T-cell (primary cell): ENCODE results near the gene PAFAH1B2. TPM values are rescaled to one million over a fixed set of nuclear protein-coding genes. Genes with fewer than 3 reads are reported as not detected.

Experiments
- ATAC-seq, 4 experiments: fragments of 200-7000 bp in 3 of 4; fragments of 150-1000 bp in 1 of 4; cut with Tn5 transposase; replicated peaks in 1 of 4; 1 replicate in 3 of 4; 2 replicates in 1 of 4; pipeline ENCODE4 v1.10.0; 2021; ENCODE audit warnings: moderate library complexity in 3 of 4, mild to moderate bottlenecking in 2 of 4, moderate number of reproducible peaks in 1 of 4
- CTCF ChIA-PET, 2 donors: fragments of 300-600 bp; sonication (Branson Sonifier 250); formaldehyde crosslinking; loops; one replicate each; lab custom pipeline; 2022; ENCODE audit warnings: antibody characterized with exemption in 2 of 2; lab: Charles Lee
- POLR2A ChIA-PET, 2 donors: fragments of 300-600 bp; sonication (Branson Sonifier 250); formaldehyde crosslinking; loops; one replicate each; lab custom pipeline; 2022; ENCODE audit warnings: antibody characterized with exemption in 2 of 2; lab: Charles Lee
- DNase-seq, 35 experiments: peaks; one replicate each; pipeline versions ENCODE4 v3.0.0 to v3.0.0-alpha.2; 2013 to 2023
- H3K27ac ChIP-seq: one replicate; pipeline ENCODE4 v1.5.1; 2013; ENCODE audit warnings: low read length
- H3K27me3 ChIP-seq, 2 experiments: replicated peaks in 1 of 2; 1 replicate in 1 of 2; 2 replicates in 1 of 2; pipeline versions ENCODE4 v1.6.1 to v1.7.0; 2013; ENCODE audit warnings: low read length in 1 of 2, mixed read lengths in 1 of 2; ENCODE audit not compliant: control insufficient read depth in 2 of 2, insufficient read depth in 2 of 2; ENCODE audit errors: extremely low read depth in 1 of 2
- H3K36me3 ChIP-seq, 2 donors: 1 replicate in 1 of 2; 2 replicates in 1 of 2; pipeline versions ENCODE4 v1.6.1 to v1.7.0; 2013; ENCODE audit warnings: low read length in 1 of 2; ENCODE audit not compliant: control insufficient read depth in 2 of 2, insufficient read depth in 1 of 2; ENCODE audit errors: extremely low read depth in 1 of 2
- H3K4me1 ChIP-seq, 2 experiments: 1 replicate in 1 of 2; 2 replicates in 1 of 2; pipeline versions ENCODE4 v1.6.1 to v1.7.0; 2013; ENCODE audit warnings: low read length in 2 of 2, mixed read lengths in 1 of 2; ENCODE audit not compliant: insufficient read depth in 2 of 2, control insufficient read depth in 1 of 2; ENCODE audit errors: extremely low read depth in 1 of 2
- H3K4me3 ChIP-seq, 2 donors: 1 replicate in 1 of 2; 2 replicates in 1 of 2; pipeline versions ENCODE4 v1.5.1 to v1.7.0; 2013; ENCODE audit warnings: mild to moderate bottlenecking in 2 of 2, low read length in 1 of 2, moderate library complexity in 1 of 2; ENCODE audit not compliant: control insufficient read depth in 1 of 2; ENCODE audit errors: extremely low read depth in 1 of 2
- H3K9me3 ChIP-seq: 2 replicates; pipeline ENCODE4 v1.7.0; 2013
- H3K27ac Mint-ChIP-seq, 2 donors: one replicate each; pipeline ENCODE4 v1.8.0; 2020 to 2021; ENCODE audit warnings: mild to moderate bottlenecking in 2 of 2, mixed read lengths in 2 of 2
- H3K27me3 Mint-ChIP-seq, 2 donors: one replicate each; pipeline ENCODE4 v1.8.0; 2021 to 2022; ENCODE audit warnings: mixed read lengths in 2 of 2
- H3K36me3 Mint-ChIP-seq: one replicate; pipeline ENCODE4 v1.8.0; 2021; ENCODE audit warnings: mixed read lengths
- H3K4me1 Mint-ChIP-seq, 3 donors: one replicate each; pipeline ENCODE4 v1.8.0; 2020 to 2022; ENCODE audit warnings: mixed read lengths in 3 of 3, mild to moderate bottlenecking in 1 of 3
- H3K4me3 Mint-ChIP-seq, 3 donors: one replicate each; pipeline ENCODE4 v1.8.0; 2020 to 2022; ENCODE audit warnings: mild to moderate bottlenecking in 3 of 3, mixed read lengths in 3 of 3, moderate library complexity in 3 of 3
- H3K9me3 Mint-ChIP-seq, 3 donors: one replicate each; pipeline ENCODE4 v1.8.0; 2020 to 2022; ENCODE audit warnings: mixed read lengths in 3 of 3
- WGBS: methylation state at CpG from one replicate; pipeline ENCODE4 v1.1.5; 2013; ENCODE audit warnings: missing lambda C conversion rate; ENCODE audit not compliant: insufficient coverage; 5-methylcytosine and 5-hydroxymethylcytosine counted together
- total RNA-seq, 35 experiments: library from RNA in 6 of 35; stranded (reverse) in 6 of 35; fragments of 120-200 nt in 1 of 35; gene quantifications; one replicate each; pipeline versions ENCODE4 v1.2.1 to v1.2.4 and lab custom pipeline; 2013 to 2026

Gene PAFAH1B2
- total RNA-seq, 5 donors from 2014 or later (not counting 1 experiment from before 2014, with no cell fraction given): 44.1 to 55.9 (median 55.6) TPM

DNA sequence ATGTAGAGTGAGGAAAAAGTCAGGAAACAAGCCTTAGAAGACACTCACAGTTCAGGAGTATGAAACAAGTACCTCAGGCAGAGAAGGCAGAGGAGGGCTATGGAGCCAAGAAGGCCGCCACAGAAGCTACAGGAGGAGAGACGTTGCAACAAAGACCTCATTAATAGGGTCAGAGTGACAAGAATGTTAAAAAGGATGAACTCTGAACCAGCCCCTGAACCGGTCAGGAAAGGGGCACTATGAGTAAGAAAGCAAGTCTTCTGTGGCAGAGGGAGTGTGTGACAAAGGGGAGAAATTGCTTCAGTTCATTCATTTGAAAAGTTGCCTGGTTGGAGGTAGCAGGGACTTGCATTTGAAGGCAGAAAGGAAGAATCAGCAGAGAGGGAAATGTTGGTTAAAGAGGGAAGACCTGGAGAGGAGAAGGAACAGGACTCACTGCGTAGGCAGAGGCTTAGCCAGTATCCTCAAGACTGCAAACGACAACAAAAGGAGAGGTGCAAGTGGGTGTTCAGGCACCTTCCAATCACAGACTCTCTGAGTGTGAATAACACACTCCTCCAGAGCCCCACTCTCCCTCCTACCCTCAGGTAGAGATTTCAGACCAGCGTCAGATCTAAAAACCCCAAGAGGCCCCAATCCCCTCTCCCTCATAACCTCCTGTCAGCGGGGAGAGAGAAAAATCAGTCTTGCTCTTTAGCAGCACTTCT is 70.5 kb downstream of the PAFAH1B2 start:
- ATAC-seq (no peak), DNase-seq (no peak)
- no peak overlapping the region for H3K27ac ChIP-seq
- H3K9me3 ChIP-seq: no peaks in the 10 kb centered on the region
- H3K4me1 ChIP-seq: no peaks in the 10 kb centered on the region
- POLR2A ChIA-PET: interaction anchor here in 1 of 2 donors (0.6 kb wide), 1 partner anchor 1365 kb away, joined by 4 read pairs; no protein-coding TSS in a partner anchor
- Mint-ChIP-seq H3K36me3 (peaks cover 58% of the 10 kb centered on the region), H3K4me3 (no peak overlapping the region), H3K4me1 (peaks cover 3 to 18% (median 5%) of the 10 kb centered on the region in 3 donors), H3K27me3 (no peaks in the 10 kb centered on the region), H3K9me3 (no peaks in the 10 kb centered on the region), H3K27ac (peak overlapping the region in 1 of 2 donors; percentile 36)
- no peaks in the 10 kb centered on the region for H3K27me3 ChIP-seq
- peaks cover 22 to 76% of the 10 kb centered on the region in 2 donors for H3K36me3 ChIP-seq
- CTCF ChIA-PET: interaction anchor here in 1 of 2 donors (0.5 kb wide), 1 partner anchor 54 kb away, joined by 3 read pairs; no protein-coding TSS in a partner anchor
- no peak overlapping the region for H3K4me3 ChIP-seq
- WGBS: 89% methylated on average over 3 of the region's 7 CpGs

DNA sequence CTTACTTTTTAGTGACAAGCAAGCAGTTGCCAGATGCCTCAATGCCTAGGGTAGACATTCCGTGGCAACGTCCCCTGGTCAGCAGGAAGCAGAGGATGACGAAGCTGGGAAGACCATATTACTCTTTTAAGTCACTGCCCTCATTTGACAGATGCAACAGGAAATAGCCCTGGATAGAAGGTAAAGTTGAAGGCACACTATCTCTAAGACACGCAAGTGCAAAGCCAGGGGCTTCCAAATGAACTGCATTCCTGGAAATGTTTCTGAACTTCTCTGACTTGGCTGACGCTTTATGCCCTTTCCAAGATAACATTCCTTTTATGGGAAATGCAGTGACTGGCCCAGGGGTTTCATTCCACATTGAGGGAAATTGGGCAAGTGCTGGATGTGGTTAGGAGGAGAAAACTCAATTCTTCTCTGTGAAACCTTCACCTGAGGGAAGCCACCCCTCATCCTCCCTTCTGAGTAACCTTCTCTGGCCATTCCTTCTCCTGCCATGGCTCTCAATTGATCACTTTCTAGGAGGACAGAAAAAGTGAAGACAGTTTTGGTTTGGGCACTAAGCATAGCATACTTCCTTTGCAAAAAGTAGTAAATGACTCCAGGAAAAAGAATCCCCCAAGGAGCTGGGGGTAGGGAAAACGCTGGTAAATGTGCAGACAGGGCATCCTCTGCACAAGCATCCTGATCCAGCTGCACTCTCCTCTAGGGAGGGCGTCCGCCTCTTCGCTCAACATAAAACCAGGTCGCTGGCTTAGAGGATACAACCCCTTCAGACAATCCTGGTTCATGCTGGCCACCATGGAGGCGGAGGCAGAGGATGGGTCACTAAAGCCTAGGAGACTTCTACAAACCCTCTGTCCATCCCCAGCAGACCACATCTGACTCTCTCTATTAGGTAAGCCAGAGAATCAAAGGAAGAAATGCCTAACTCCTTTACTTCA is 73.3 kb downstream of the PAFAH1B2 start:
- WGBS: 100% methylated on average over 5 of the region's 11 CpGs
- no peaks in the 10 kb centered on the region for H3K27me3 ChIP-seq
- Mint-ChIP-seq H3K4me3 (no peak overlapping the region), H3K9me3 (no peaks in the 10 kb centered on the region), H3K36me3 (peaks cover 57% of the 10 kb centered on the region), H3K27ac (peak overlapping the region in 1 of 2 donors; percentile 66), H3K27me3 (no peaks in the 10 kb centered on the region), H3K4me1 (peaks cover 5 to 18% (median 8%) of the 10 kb centered on the region in 3 donors)
- ATAC-seq (no peak), DNase-seq (no peak)
- no peaks in the 10 kb centered on the region for H3K9me3 ChIP-seq
- peaks cover 29 to 88% of the 10 kb centered on the region in 2 donors for H3K36me3 ChIP-seq
- H3K4me1 ChIP-seq: no peaks in the 10 kb centered on the region
- H3K4me3 ChIP-seq: no peak overlapping the region
- POLR2A ChIA-PET: interaction anchor here in 1 of 2 donors (0.6 kb wide), 1 partner anchor 485 kb away, joined by 4 read pairs; no protein-coding TSS in a partner anchor
- H3K27ac ChIP-seq: no peak overlapping the region
- CTCF ChIA-PET: interaction anchor here in 1 of 2 donors (1.2 kb wide), 1 partner anchor 10 kb away, joined by 3 read pairs; no protein-coding TSS in a partner anchor

DNA sequence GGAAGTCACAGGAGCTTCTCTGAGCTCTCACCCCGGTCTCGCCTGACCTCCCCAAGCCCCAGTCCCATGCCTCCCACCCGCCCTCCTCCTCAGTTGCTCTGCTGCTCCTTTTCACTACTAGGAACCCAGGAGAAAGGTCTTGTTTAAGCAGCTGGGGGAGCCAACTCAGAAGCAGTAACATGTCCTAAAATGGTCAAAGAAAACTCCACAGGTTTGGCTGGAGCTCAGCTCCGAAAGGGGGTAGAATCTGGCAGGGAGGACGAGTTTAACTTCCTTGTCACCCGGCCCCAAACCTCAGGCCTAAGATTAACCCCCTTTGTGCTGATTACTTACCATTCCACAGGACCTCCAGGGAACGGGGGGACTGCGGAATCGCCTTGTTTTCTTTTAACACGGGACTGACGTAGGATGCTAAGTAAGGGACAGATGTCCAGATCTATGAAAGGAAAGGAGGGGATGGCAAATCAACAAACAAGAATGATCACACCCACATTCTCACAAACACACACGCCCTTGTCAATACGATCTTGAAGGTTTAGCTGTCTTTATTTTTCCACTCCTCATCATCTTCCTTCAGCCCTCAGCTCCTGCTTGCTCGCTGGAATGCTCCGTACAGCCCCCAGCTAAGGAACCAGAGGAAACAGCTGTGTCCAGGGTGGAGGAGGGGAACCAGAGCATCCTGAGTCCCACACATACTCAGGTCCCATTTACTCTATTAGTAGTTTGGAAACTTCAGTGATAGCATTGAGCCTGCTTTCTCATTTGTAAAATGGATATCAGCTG is 74.2 kb downstream of the PAFAH1B2 start:
- ATAC-seq (no peak), DNase-seq (no peak)
- Histone ChIP-seq H3K4me1 (no peaks in the 10 kb centered on the region), H3K27ac (no peak overlapping the region), H3K9me3 (no peaks in the 10 kb centered on the region), H3K27me3 (no peaks in the 10 kb centered on the region), H3K4me3 (no peak overlapping the region), H3K36me3 (peaks cover 30 to 89% of the 10 kb centered on the region in 2 donors)
- Mint-ChIP-seq H3K36me3 (peaks cover 59% of the 10 kb centered on the region), H3K4me1 (peaks cover 5 to 14% (median 5%) of the 10 kb centered on the region in 3 donors), H3K27me3 (no peaks in the 10 kb centered on the region), H3K4me3 (no peak overlapping the region), H3K27ac (peak overlapping the region in 1 of 2 donors; percentile 64), H3K9me3 (no peaks in the 10 kb centered on the region)
- 100% methylated on average over 3 of the region's 15 CpGs for WGBS
- ChIA-PET POLR2A (interaction anchor here in 1 of 2 donors (0.6 to 0.7 kb wide), 3 partner anchors 49 to 486 kb away, joined by 3 to 4 read pairs (median 3); no protein-coding TSS in a partner anchor), CTCF (interaction anchor here (0.6 to 1.2 kb wide), 2 partner anchors 9 to 70 kb away, joined by 3 to 5 read pairs; no protein-coding TSS in a partner anchor)

DNA sequence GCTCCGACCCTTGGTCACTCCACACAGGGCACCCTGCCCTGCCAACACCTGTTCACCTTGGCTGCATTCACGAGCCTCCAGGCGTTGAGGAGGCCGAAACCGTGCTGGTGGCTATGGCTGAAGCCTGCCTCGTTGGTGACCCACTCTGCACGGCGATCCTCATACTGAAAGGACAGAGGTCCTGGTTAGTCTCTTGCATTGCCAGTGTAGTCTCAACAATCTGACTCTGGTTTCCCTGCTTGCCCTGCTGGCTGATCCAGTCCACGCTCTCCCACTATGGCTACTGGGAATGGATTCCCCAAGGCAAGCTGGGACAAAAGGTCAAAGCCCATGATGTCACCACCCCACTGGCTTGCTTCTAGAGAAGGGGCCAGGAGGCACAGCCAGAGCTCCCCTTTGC is 74.9 kb downstream of the PAFAH1B2 start:
- Mint-ChIP-seq H3K4me1 (peaks cover 5 to 11% (median 5%) of the 10 kb centered on the region in 3 donors), H3K27me3 (no peaks in the 10 kb centered on the region), H3K27ac (no peak overlapping the region), H3K36me3 (peaks cover 61% of the 10 kb centered on the region), H3K9me3 (no peaks in the 10 kb centered on the region), H3K4me3 (no peak overlapping the region)
- Histone ChIP-seq H3K4me3 (no peak overlapping the region), H3K9me3 (no peaks in the 10 kb centered on the region), H3K4me1 (peaks cover 0 to 3% of the 10 kb centered on the region in 2 experiments), H3K27ac (no peak overlapping the region), H3K36me3 (peaks cover 36 to 91% of the 10 kb centered on the region in 2 donors), H3K27me3 (no peaks in the 10 kb centered on the region)
- WGBS: 98% methylated on average over 7 of the region's 9 CpGs
- ATAC-seq (no peak), DNase-seq (no peak)
- ChIA-PET CTCF (no interaction called here), POLR2A (interaction anchor here in 1 of 2 donors (0.6 to 0.7 kb wide), 2 partner anchors 50 to 69 kb away, joined by 3 read pairs; no protein-coding TSS in a partner anchor)

DNA sequence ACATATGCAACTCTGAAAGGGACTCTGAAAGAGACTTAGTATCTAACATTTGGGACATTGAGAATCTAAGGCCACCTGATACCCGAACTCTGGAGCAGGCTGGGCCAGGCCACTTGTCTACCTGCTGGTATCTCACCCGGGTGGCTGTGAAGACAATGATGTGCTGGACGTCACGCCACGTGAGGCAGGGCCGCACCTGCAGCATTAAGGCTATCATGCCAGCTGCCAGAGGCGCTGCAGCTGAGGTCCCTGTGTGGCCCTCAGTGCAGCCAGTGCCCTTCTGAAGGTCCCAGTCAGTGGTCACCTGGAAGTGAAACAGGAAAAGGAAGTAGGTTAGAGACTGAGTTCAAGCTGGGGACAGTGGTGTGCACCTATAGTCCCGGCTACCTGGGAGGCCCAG is 75.4 kb downstream of the PAFAH1B2 start:
- Mint-ChIP-seq H3K9me3 (no peaks in the 10 kb centered on the region), H3K27me3 (no peaks in the 10 kb centered on the region), H3K36me3 (peaks cover 61% of the 10 kb centered on the region), H3K4me3 (no peak overlapping the region), H3K27ac (no peak overlapping the region), H3K4me1 (peaks cover 3 to 11% (median 5%) of the 10 kb centered on the region in 3 donors)
- H3K4me1 ChIP-seq: peaks cover 0 to 3% of the 10 kb centered on the region in 2 experiments
- ChIA-PET CTCF (interaction anchor here (0.6 to 1.0 kb wide), 2 partner anchors 9 to 201 kb away, joined by 3 to 7 read pairs; no protein-coding TSS in a partner anchor), POLR2A (interaction anchor here (0.6 to 1.0 kb wide), 2 partner anchors 40 to 50 kb away, joined by 3 read pairs; no protein-coding TSS in a partner anchor)
- WGBS: 98% methylated on average over 5 of the region's 8 CpGs
- peaks cover 36 to 92% of the 10 kb centered on the region in 2 donors for H3K36me3 ChIP-seq
- H3K9me3 ChIP-seq: no peaks in the 10 kb centered on the region
- no peak for DNase-seq
- no peak overlapping the region for H3K4me3 ChIP-seq
- no peaks in the 10 kb centered on the region for H3K27me3 ChIP-seq
- no peak for ATAC-seq
- no peak overlapping the region for H3K27ac ChIP-seq
